Large intestine (tissue), 3 donors: ENCODE measurements around the gene NPC1L1. TPM values are rescaled to one million over a fixed set of nuclear protein-coding genes. Genes with fewer than 3 reads are reported as not detected.

ENCODE experiments used
- DNase-seq, 2 donors: peaks; one replicate each; pipeline versions ENCODE4 v3.0.0 to v3.0.0-alpha.2; 2013
- H3K27ac ChIP-seq: one replicate; pipeline ENCODE4 v1.5.1; 2013; ENCODE audit warnings: low read length
- H3K27me3 ChIP-seq: 2 replicates; pipeline ENCODE4 v1.6.1; 2013; ENCODE audit warnings: low read length; ENCODE audit not compliant: control insufficient read depth, insufficient read depth
- H3K36me3 ChIP-seq: 2 replicates; pipeline ENCODE4 v1.6.1; 2013; ENCODE audit warnings: low read length; ENCODE audit not compliant: control insufficient read depth, insufficient read depth
- H3K4me1 ChIP-seq: one replicate; pipeline ENCODE4 v1.6.1; 2013; ENCODE audit warnings: low read length; ENCODE audit not compliant: control insufficient read depth, insufficient read depth
- H3K4me3 ChIP-seq: one replicate; pipeline ENCODE4 v1.5.1; 2013; ENCODE audit warnings: low read length
- H3K9me3 ChIP-seq: one replicate; pipeline ENCODE4 v1.6.1; 2013; ENCODE audit warnings: mild to moderate bottlenecking, low read depth, low read length, moderate library complexity; ENCODE audit not compliant: control insufficient read depth
- WGBS: methylation state at CpG from one replicate; pipeline ENCODE4 v1.1.5; 2013; ENCODE audit warnings: low lambda C conversion rate; ENCODE audit not compliant: insufficient coverage; 5-methylcytosine and 5-hydroxymethylcytosine counted together
- polyA plus RNA-seq: library from polyadenylated mRNA; unstranded; fragments of 120-200 nt; gene quantifications from one replicate; pipeline ENCODE4 v1.2.1, GENCODE V29; 2013

NPC1L1 gene
- polyA plus RNA-seq, 1 donor, result 63.9 TPM

DNA sequence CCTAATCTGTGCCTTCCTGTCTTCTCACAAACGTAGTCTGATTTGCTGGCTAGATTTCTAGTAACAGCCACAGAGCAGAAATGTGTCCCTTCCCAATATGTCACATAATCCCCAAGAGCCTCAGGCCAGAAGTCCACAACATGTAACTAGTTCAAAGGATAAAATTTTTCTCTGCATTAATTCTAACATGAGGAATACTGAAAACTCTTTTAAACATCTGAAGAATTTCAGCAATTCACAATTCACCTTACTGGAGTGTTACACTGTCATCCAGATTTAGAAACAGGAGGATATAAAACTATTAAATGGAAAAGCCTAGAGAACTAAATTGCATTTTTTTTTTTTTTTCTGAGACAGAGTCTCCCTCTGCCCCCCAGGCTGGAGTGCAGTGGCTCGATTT is 35.1 kb upstream of the NPC1L1 start:
- Histone ChIP-seq H3K27me3 (no peaks in the 10 kb centered on the region), H3K4me3 (no peak overlapping the region), H3K4me1 (peaks cover 22% of the 10 kb centered on the region), H3K9me3 (no peaks in the 10 kb centered on the region), H3K27ac (no peak overlapping the region), H3K36me3 (peaks cover 46% of the 10 kb centered on the region)
- DNase-seq, result no peak
- WGBS, result no CpG with 5 or more reads among the region's 2 CpGs

GRCh38 chr7:44575054-44575453 is 33.9 kb upstream of the NPC1L1 start:
- no peak overlapping the region for H3K27ac ChIP-seq

GRCh38 chr7:44574287-44574872 is 33.2 kb upstream of the NPC1L1 start:
- Histone ChIP-seq H3K27ac (peak overlapping the region; percentile 51), H3K4me1 (peaks cover 16% of the 10 kb centered on the region), H3K36me3 (peaks cover 57% of the 10 kb centered on the region), H3K4me3 (peak overlapping the region; percentile 98), H3K27me3 (no peaks in the 10 kb centered on the region), H3K9me3 (no peaks in the 10 kb centered on the region)
- WGBS, result 8% methylated on average over 2 of the region's 18 CpGs
- DNase-seq, result no peak

More at GRCh38 chr7:44575054-44575453, 33.9 kb upstream of the NPC1L1 start:
- no peaks in the 10 kb centered on the region for H3K9me3 ChIP-seq
- no peak for DNase-seq
- peaks cover 54% of the 10 kb centered on the region for H3K36me3 ChIP-seq
- peaks cover 21% of the 10 kb centered on the region for H3K4me1 ChIP-seq
- H3K4me3 ChIP-seq, result no peak overlapping the region
- H3K27me3 ChIP-seq, result no peaks in the 10 kb centered on the region

- no CpG with 5 or more reads among the region's 74 CpGs for WGBS
- H3K4me1 ChIP-seq, result peaks cover 14% of the 10 kb centered on the region
- peak; percentile 92 to 95 for DNase-seq
- no peaks in the 10 kb centered on the region for H3K9me3 ChIP-seq
- H3K27me3 ChIP-seq, result no peaks in the 10 kb centered on the region
- H3K4me3 ChIP-seq, result peak within 1 kb of the TSS; percentile 98
- H3K36me3 ChIP-seq, result peaks cover 58% of the 10 kb centered on the region
- H3K27ac ChIP-seq, result peak within 1 kb of the TSS; percentile 51
These were observed 32.5 kb upstream of the NPC1L1 start, which contains the start of gene DDX56 for GRCh38 chr7:44573464-44574286. TSS of gene DDX56 (minus strand) at chr7:44573908. CDS start at chr7:44573895, 13 bp downstream.

- peaks cover 59% of the 10 kb centered on the region for H3K36me3 ChIP-seq
- H3K27me3 ChIP-seq, result no peaks in the 10 kb centered on the region
- no CpG with 5 or more reads among the region's 5 CpGs for WGBS
- DNase-seq, result no peak
- H3K4me3 ChIP-seq, result peak overlapping the region; percentile 98
- H3K9me3 ChIP-seq, result no peaks in the 10 kb centered on the region
- peaks cover 14% of the 10 kb centered on the region for H3K4me1 ChIP-seq
- H3K27ac ChIP-seq, result no peak overlapping the region
These were observed 31.6 kb upstream of the NPC1L1 start for GRCh38 chr7:44572771-44573170.

DNA sequence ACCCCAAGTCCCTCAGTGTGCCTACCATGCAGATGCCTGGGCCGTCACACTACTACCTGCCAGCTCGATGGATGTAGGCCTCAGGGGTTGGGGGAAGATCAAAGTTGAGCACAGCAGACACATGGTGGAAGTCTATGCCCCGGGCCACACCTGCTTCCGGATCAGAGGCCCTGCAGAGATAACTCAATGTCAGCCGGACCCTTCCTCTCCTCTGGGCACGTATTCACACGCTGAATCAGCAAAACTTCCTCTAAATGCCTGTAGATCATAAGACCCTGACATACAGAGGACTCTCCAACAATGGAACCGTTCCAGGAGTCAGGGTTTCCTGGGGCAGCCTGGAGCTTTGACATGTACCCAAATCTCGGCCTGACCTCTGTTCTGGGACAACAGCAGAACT is 28.8 kb upstream of the NPC1L1 start:
- WGBS, result 100% methylated on average over 1 of the region's 9 CpGs
- Histone ChIP-seq H3K36me3 (peaks cover 76% of the 10 kb centered on the region), H3K9me3 (no peaks in the 10 kb centered on the region)

GRCh38 chr7:44568771-44569560 is 27.8 kb upstream of the NPC1L1 start:
- Histone ChIP-seq H3K4me3 (no peak overlapping the region), H3K9me3 (no peaks in the 10 kb centered on the region), H3K36me3 (peaks cover 85% of the 10 kb centered on the region), H3K27me3 (no peaks in the 10 kb centered on the region), H3K27ac (no peak overlapping the region), H3K4me1 (peaks cover 10% of the 10 kb centered on the region)
- DNase-seq, result no peak
- no CpG with 5 or more reads among the region's 17 CpGs for WGBS

More for the DNA sequence above, 28.8 kb upstream of the NPC1L1 start:
- Histone ChIP-seq H3K27ac (no peak overlapping the region), H3K27me3 (no peaks in the 10 kb centered on the region), H3K4me3 (no peak overlapping the region), H3K4me1 (peaks cover 14% of the 10 kb centered on the region)
- DNase-seq, result no peak

- no CpG with 5 or more reads among the region's 6 CpGs for WGBS
- Histone ChIP-seq H3K4me1 (peaks cover 8% of the 10 kb centered on the region), H3K27ac (no peak overlapping the region), H3K36me3 (peaks cover 86% of the 10 kb centered on the region), H3K9me3 (no peaks in the 10 kb centered on the region), H3K4me3 (no peak overlapping the region), H3K27me3 (no peaks in the 10 kb centered on the region)
- no peak for DNase-seq
These were observed 26.8 kb upstream of the NPC1L1 start for GRCh38 chr7:44567884-44568283.

- no peak for DNase-seq
- no CpG with 5 or more reads among the region's 5 CpGs for WGBS
- H3K4me3 ChIP-seq, result no peak overlapping the region
- H3K27ac ChIP-seq, result no peak overlapping the region
- no peaks in the 10 kb centered on the region for H3K27me3 ChIP-seq
- H3K9me3 ChIP-seq, result no peaks in the 10 kb centered on the region
- peaks cover 74% of the 10 kb centered on the region for H3K36me3 ChIP-seq
- peaks cover 8% of the 10 kb centered on the region for H3K4me1 ChIP-seq
These were observed 25.6 kb upstream of the NPC1L1 start for GRCh38 chr7:44566680-44567079.

DNA sequence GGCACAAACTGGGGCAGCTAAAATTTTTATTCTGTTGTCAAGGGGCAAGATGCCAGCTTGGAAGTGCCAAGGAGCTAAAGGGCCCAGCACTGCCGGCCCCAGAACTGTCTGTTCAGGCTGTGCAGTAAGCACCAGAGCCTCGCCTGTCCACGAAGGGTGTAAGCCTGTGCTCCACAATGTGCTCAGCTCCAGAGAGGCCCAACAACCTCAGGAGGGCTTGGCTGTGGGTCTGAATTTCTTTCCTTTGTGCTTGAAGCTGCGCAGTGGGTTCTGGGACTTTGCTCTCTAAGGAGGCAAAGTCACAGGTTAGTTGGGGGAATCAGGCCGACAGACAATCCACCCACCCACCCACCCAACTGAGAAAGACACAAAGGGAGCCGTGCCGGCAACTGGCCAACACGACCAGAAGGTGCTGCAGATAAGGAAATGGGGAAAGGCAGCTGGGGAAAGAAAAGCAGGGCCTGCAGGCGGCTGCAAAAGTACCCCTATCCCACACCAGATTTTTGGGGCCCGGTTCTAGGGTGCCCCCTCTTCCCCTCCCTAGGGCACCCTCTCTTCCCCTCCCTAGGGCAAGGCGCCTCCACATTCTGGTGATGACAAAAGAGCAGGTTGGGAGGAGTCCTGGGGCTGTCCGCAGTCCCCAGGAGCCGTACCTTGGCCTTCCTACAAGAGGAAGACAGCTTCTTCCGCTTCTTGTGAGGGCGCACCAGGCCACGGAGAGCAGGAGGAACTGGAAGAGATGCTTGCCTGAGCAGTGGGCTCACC is 24.8 kb upstream of the NPC1L1 start:
- Histone ChIP-seq H3K4me3 (no peak overlapping the region), H3K27me3 (no peaks in the 10 kb centered on the region), H3K27ac (no peak overlapping the region), H3K9me3 (no peaks in the 10 kb centered on the region), H3K4me1 (peaks cover 14% of the 10 kb centered on the region), H3K36me3 (peaks cover 67% of the 10 kb centered on the region)
- no peak for DNase-seq
- WGBS, result no CpG with 5 or more reads among the region's 16 CpGs
